Caco-2 (cell line): ENCODE measurements around the gene RGS6. TPM values are rescaled to one million over a fixed set of nuclear protein-coding genes. Genes with fewer than 3 reads are reported as not detected.

Source experiments
- BruUV-seq: library from RNA; stranded (reverse); fragments of 400-500 nt; replicated peaks from 2 replicates; lab custom pipeline; 2021; lab: Mats Ljungman, UMichigan
- CTCF ChIA-PET: fragments of 300-600 bp; sonication (Branson Sonifier 250); formaldehyde crosslinking; loops from one replicate; lab custom pipeline; 2022; ENCODE audit warnings: antibody characterized with exemption; lab: Charles Lee
- POLR2A ChIA-PET: fragments of 300-600 bp; sonication (Branson Sonifier 250); formaldehyde crosslinking; loops from one replicate; lab custom pipeline; 2022; ENCODE audit warnings: antibody characterized with exemption; lab: Charles Lee
- DNase-seq, 2 experiments: peaks; one replicate each; pipeline versions ENCODE4 v3.0.0 to v3.0.0-alpha.2; 2020 to 2022
- H3K27me3 ChIP-seq: replicated peaks from 2 replicates; pipeline ENCODE4 v1.6.0; 2011; ENCODE audit warnings: low read length; ENCODE audit not compliant: control insufficient read depth, insufficient read depth
- H3K36me3 ChIP-seq: 2 replicates; pipeline ENCODE4 v1.5.1; 2011; ENCODE audit warnings: low read length; ENCODE audit not compliant: control insufficient read depth, insufficient read depth
- H3K4me1 ChIP-seq: fragments of 250-450 bp; sonication (Bioruptor Pico); 2 replicates; pipeline ENCODE4 v1.5.1; 2020; ENCODE audit warnings: mild to moderate bottlenecking
- H3K4me3 ChIP-seq: 2 replicates; pipeline ENCODE4 v1.5.1; 2011; ENCODE audit warnings: low read depth, mild to moderate bottlenecking, control low read depth, low read length
- H3K9me3 ChIP-seq: fragments of 250-450 bp; sonication (Bioruptor Pico); 2 replicates; pipeline ENCODE4 v1.5.1; 2020; ENCODE audit warnings: mild to moderate bottlenecking, moderate library complexity
- H3K27ac Mint-ChIP-seq: one replicate; pipeline ENCODE4 v1.8.0; 2022; ENCODE audit warnings: mixed read lengths; ENCODE audit not compliant: unreplicated experiment
- H3K27me3 Mint-ChIP-seq: one replicate; pipeline ENCODE4 v1.8.0; 2022; ENCODE audit warnings: mixed read lengths; ENCODE audit not compliant: insufficient read depth, unreplicated experiment
- H3K36me3 Mint-ChIP-seq: one replicate; pipeline ENCODE4 v1.8.0; 2022; ENCODE audit warnings: mild to moderate bottlenecking, mixed read lengths; ENCODE audit not compliant: insufficient read depth, unreplicated experiment
- H3K4me1 Mint-ChIP-seq: one replicate; pipeline ENCODE4 v1.8.0; 2022; ENCODE audit warnings: low read depth, mixed read lengths; ENCODE audit not compliant: unreplicated experiment
- H3K4me3 Mint-ChIP-seq: one replicate; pipeline ENCODE4 v1.8.0; 2022; ENCODE audit warnings: mild to moderate bottlenecking, moderate library complexity, mixed read lengths; ENCODE audit not compliant: unreplicated experiment
- H3K9me3 Mint-ChIP-seq: one replicate; pipeline ENCODE4 v1.8.0; 2022; ENCODE audit warnings: mixed read lengths; ENCODE audit not compliant: unreplicated experiment
- intact Hi-C: fragments of 100-400 bp; cut with micrococcal nuclease; formaldehyde crosslinking; loops from one replicate; pipeline ENCODE4 v1.10.0; 2022; ENCODE audit not compliant: unreplicated experiment
- total RNA-seq: library from RNA; stranded (reverse); gene quantifications from 2 replicates; pipeline ENCODE4 v1.2.3, GENCODE V29; 2022
- TF ChIP-seq, protein P1 (sequence below), 2 experiments: fragments of 200-600 bp in 1 of 2; IDR thresholded peaks; 1 replicate in 1 of 2; 2 replicates in 1 of 2; pipeline versions ENCODE4 v1.5.1 to v1.8.0; 2011 to 2022; ENCODE audit warnings: antibody characterized with exemption in 1 of 2, control low read depth in 1 of 2, inconsistent platforms in 1 of 2, low read depth in 1 of 2, low read length in 1 of 2, mild to moderate bottlenecking in 1 of 2, moderate library complexity in 1 of 2; ENCODE audit not compliant: insufficient read depth in 1 of 2, severe bottlenecking in 1 of 2, unreplicated experiment in 1 of 2

RGS6 gene
- total RNA-seq, 1 experiment from 2014 or later = not detected

GRCh38 chr14:72464226-72464625 lies 532.0 kb downstream of the RGS6 start:
- Mint-ChIP-seq H3K4me3 (no peak overlapping the region), H3K9me3 (no peaks in the 10 kb centered on the region), H3K27ac (no peak overlapping the region), H3K36me3 (no peaks in the 10 kb centered on the region), H3K27me3 (no peaks in the 10 kb centered on the region), H3K4me1 (no peaks in the 10 kb centered on the region)
- Histone ChIP-seq H3K27me3 (no peaks in the 10 kb centered on the region), H3K4me1 (0 out of 2 replicates have a peak, but pooled peaks cover 5% of the 10 kb centered on the region), H3K36me3 (no peaks in the 10 kb centered on the region), H3K4me3 (no peak overlapping the region), H3K9me3 (peaks cover 5% of the 10 kb centered on the region)
- CTCF ChIA-PET = no interaction called here
- no peak for DNase-seq
- BruUV-seq = no TSS peak
- intact Hi-C loops = no loop called here
- TF ChIP-seq, protein P1, sequence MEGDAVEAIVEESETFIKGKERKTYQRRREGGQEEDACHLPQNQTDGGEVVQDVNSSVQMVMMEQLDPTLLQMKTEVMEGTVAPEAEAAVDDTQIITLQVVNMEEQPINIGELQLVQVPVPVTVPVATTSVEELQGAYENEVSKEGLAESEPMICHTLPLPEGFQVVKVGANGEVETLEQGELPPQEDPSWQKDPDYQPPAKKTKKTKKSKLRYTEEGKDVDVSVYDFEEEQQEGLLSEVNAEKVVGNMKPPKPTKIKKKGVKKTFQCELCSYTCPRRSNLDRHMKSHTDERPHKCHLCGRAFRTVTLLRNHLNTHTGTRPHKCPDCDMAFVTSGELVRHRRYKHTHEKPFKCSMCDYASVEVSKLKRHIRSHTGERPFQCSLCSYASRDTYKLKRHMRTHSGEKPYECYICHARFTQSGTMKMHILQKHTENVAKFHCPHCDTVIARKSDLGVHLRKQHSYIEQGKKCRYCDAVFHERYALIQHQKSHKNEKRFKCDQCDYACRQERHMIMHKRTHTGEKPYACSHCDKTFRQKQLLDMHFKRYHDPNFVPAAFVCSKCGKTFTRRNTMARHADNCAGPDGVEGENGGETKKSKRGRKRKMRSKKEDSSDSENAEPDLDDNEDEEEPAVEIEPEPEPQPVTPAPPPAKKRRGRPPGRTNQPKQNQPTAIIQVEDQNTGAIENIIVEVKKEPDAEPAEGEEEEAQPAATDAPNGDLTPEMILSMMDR (IDR thresholded peaks at IDR 0.05; ENCODE audit: insufficient read depth in 1 of 2, low read depth in 1 of 2, low read length in 1 of 2, severe bottlenecking in 1 of 2, unreplicated experiment in 1 of 2) = no peak
- POLR2A ChIA-PET = no interaction called here

GRCh38 chr14:72466325-72466724 lies 534.1 kb downstream of the RGS6 start:
- no peak for DNase-seq
- no peak overlapping the region for H3K4me3 ChIP-seq
- Mint-ChIP-seq H3K36me3 (no peaks in the 10 kb centered on the region), H3K9me3 (no peaks in the 10 kb centered on the region), H3K27ac (no peak overlapping the region), H3K4me3 (no peak overlapping the region), H3K27me3 (no peaks in the 10 kb centered on the region), H3K4me1 (no peaks in the 10 kb centered on the region)
- intact Hi-C loops = no loop called here
- TF ChIP-seq, protein P1 (IDR thresholded peaks at IDR 0.05; ENCODE audit: insufficient read depth in 1 of 2, low read depth in 1 of 2, low read length in 1 of 2, severe bottlenecking in 1 of 2, unreplicated experiment in 1 of 2) = no peak
- CTCF ChIA-PET = interaction anchor here (0.6 kb wide), 1 partner anchor 1193 kb away, joined by 3 read pairs; no protein-coding TSS in a partner anchor
- no peaks in the 10 kb centered on the region for H3K27me3 ChIP-seq
- no TSS peak for BruUV-seq
- H3K36me3 ChIP-seq = no peaks in the 10 kb centered on the region
- POLR2A ChIA-PET = no interaction called here
- 0 out of 2 replicates have a peak, but pooled peaks cover 5% of the 10 kb centered on the region for H3K4me1 ChIP-seq
- H3K9me3 ChIP-seq = peaks cover 5% of the 10 kb centered on the region

- Mint-ChIP-seq H3K36me3 (no peaks in the 10 kb centered on the region), H3K27ac (no peak overlapping the region), H3K4me1 (no peaks in the 10 kb centered on the region), H3K9me3 (no peaks in the 10 kb centered on the region), H3K4me3 (no peak overlapping the region), H3K27me3 (peaks cover 3% of the 10 kb centered on the region)
- ChIA-PET POLR2A (no interaction called here), CTCF (no interaction called here)
- Histone ChIP-seq H3K4me1 (no peaks in the 10 kb centered on the region), H3K27me3 (no peaks in the 10 kb centered on the region), H3K9me3 (peaks cover 2% of the 10 kb centered on the region), H3K4me3 (no peak overlapping the region), H3K36me3 (no peaks in the 10 kb centered on the region)
- BruUV-seq = no TSS peak
- no peak for DNase-seq
- TF ChIP-seq, protein P1 (IDR thresholded peaks at IDR 0.05; ENCODE audit: insufficient read depth in 1 of 2, low read depth in 1 of 2, low read length in 1 of 2, severe bottlenecking in 1 of 2, unreplicated experiment in 1 of 2) = no peak
- intact Hi-C loops = no loop called here
Observed at GRCh38 chr14:72471346-72471745, 539.1 kb downstream of the RGS6 start.
